C1 segment of cervical spinal cord (tissue), 14 donors: Measurements from ENCODE around the gene LGR5.

Experiments
- DNase-seq, 14 donors: peaks; one replicate each; lab custom pipeline; 2025; lab: John Stamatoyannopoulos, UW

LGR5 gene

GRCh38 chr12:71438670-71439361, 782 bp upstream of the LGR5 start:
- DNase-seq = peak in 3 of 14 donors; percentile 36 to 57 (median 52)

DNA sequence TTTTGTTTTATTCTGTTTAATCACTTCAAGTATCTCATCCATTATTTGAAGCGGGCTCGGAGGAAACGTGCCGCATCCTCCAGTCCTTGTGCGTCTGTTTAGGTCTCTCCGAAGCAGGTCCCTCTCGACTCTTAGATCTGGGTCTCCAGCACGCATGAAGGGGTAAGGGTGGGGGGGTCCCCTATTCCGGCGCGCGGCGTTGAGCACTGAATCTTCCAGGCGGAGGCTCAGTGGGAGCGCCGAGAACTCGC, 311 bp upstream of the LGR5 start:
- DNase-seq = no peak

- peak in 4 of 14 donors; percentile 43 to 54 (median 50) for DNase-seq
Measured at GRCh38 chr12:71440345-71440762, 756 bp downstream of the LGR5 start.

- peak in 2 of 14 donors; percentile 23 to 33 for DNase-seq
Measured at GRCh38 chr12:71440763-71441748, 1.5 kb downstream of the LGR5 start.

- peak in 1 of 14 donors; percentile 12 for DNase-seq
Measured at GRCh38 chr12:71441836-71442566, 2.4 kb downstream of the LGR5 start.

GRCh38 chr12:71442567-71442931, 3.0 kb downstream of the LGR5 start:
- no peak for DNase-seq

- DNase-seq = no peak
Measured at GRCh38 chr12:71445071-71445470, 5.5 kb downstream of the LGR5 start.

DNA sequence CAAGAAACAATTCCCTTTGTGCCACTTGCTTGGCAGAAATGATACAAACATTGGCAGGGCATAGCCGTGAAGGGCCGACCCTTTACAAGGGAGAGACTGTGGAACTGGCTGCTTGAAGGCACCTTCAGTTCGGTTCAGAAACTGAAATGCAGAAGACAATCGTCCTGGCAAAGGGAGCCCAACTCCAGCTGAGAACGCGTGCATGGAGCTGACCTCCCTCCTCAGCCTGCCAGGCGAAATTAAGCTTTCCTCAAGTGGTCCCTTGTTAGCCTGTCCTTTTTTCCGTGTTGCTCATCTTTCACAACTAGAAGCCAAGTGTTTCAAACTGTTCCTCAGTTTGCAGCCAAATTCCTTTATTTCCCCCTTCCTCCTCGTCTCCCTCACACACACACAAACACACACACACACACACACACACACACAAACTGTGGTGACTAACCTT, 8.1 kb downstream of the LGR5 start:
- DNase-seq = peak in 7 of 14 donors; percentile 20 to 51 (median 36)

GRCh38 chr12:71448150-71448581, 8.6 kb downstream of the LGR5 start:
- no peak for DNase-seq

GRCh38 chr12:71449373-71450070, 9.9 kb downstream of the LGR5 start:
- DNase-seq = no peak

DNA sequence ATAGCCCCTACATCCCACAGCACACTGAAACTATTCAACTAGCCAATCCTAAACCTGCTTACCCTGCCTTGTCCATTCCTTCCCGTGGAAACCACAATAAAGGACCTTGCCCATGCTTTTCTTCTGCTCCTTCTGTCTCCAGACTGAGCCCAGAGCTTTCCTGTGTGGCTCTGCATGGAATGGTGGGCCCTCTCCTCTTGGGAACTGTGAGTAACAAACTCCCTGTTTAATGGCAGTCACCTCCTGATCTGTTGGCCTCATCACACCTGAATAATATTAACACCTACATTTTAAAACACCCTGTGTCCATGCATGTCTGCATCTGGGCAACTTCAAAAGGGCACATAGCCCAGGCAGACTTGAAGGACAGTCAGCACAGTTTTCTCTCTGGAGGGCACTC, 12.4 kb downstream of the LGR5 start:
- no peak for DNase-seq

GRCh38 chr12:71455028-71455737, 15.6 kb downstream of the LGR5 start:
- no peak for DNase-seq

GRCh38 chr12:71456316-71456715, 16.7 kb downstream of the LGR5 start:
- peak in 2 of 14 donors; percentile 14 to 15 for DNase-seq

DNA sequence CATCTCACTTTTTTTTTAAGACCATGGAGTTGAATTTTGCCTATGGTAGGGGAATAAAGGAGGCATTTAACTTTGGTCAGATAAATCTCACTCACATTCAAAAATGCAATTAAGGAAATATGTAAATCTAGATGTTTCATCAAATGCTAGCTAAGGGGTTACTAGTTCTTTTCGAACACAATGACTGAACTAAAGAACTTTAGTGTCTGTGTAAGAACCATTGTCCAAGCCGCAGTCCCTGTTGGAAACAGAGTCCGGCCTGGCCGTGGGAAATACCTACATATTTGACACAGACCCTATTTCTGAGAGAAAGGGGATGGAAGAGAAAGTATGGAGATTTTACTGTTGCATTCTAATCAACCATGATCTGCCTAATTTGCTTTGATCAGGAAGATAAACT, 17.4 kb downstream of the LGR5 start:
- DNase-seq = no peak

DNA sequence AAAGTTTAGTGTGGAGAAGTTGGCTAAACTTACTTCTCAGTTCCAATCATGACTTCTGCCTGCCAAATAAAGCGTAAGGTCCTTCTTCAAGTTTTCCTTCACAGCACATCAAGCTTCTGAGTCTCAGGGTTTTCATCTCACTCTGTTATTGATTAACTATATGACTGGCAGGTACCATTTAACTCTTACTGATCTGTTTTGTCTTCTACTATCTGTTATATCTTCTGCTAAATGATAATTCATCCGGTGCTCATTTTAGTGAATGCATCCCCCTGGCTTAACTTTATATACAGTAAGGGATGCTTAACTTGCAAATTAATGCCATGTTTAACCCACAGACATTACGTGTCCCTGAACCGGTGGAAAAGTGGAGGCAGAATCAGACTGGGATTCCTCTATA, 20.7 kb downstream of the LGR5 start:
- DNase-seq = no peak

GRCh38 chr12:71460850-71461609, 21.4 kb downstream of the LGR5 start:
- no peak for DNase-seq

DNA sequence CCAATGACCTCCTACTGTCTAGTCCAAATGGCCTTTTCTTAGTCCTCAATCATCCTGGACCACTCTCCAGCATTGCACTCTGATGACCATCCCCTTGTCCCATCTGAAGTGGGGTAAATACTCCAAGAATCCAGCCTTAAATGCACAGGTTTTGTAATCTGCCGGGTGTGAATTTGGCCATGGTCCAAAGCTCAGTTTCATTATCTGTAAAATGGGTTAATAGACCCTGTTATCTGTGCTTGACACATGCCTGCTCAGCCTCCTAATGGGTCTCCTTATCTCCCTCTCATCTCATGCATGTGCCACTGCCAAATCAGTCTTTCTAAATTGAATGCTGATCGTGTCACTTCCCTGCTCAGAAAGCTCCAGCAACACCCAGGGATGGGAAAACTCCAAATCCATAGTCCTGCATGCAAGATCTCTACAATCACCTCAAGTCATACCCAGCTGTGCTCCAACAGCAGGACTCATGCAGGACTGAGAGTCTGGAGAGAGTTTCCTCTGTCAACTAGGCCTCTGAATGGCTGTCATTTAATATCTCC, 22.3 kb downstream of the LGR5 start:
- DNase-seq = no peak

GRCh38 chr12:71465796-71466195, 26.2 kb downstream of the LGR5 start:
- no peak for DNase-seq

DNA sequence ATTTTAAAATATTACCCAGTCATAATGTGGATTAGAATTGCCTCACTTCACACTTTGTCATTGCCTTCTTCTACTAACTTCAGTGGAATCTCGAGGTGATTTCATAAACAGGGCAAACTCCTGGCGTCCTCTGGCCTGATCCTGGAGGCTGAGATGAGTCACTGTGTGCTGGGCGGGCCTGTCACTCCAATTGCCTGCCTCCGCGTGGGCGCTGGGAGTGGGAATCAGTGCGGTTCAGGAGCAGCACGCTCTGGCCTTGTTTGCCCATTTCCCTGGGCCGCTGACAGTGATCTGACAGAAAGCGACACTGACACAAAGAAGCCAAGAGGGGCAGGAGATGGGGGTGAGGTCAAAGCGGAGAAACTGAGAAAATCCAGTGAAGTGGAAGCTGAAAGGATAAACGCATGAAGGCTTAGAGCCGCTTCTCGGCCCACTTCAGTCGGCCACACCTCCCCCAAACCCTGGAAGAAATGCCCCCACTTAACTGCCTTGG, 29.7 kb downstream of the LGR5 start:
- DNase-seq = no peak
